Activated naive CD4-positive, alpha-beta T cell treated with anti-CD3 and anti-CD28 coated beads for 36 hours (primary cell): Measurements from ENCODE around the gene CYFIP1. TPM values are rescaled to one million over a fixed set of nuclear protein-coding genes. Genes with fewer than 3 reads are reported as not detected.

ENCODE experiments used
- CTCF ChIA-PET: fragments of 350-600 bp; sonication (Branson Sonifier 250); formaldehyde crosslinking; loops from one replicate; lab custom pipeline; 2021; ENCODE audit warnings: antibody characterized with exemption; lab: Charles Lee
- DNase-seq: peaks from one replicate; pipeline ENCODE4 v3.0.0-alpha.2; 2020
- H3K27ac Mint-ChIP-seq: one replicate; pipeline ENCODE4 v1.8.0; 2021; ENCODE audit warnings: mild to moderate bottlenecking, mixed read lengths
- H3K27me3 Mint-ChIP-seq: one replicate; pipeline ENCODE4 v1.8.0; 2021; ENCODE audit warnings: low read depth, mixed read lengths
- H3K36me3 Mint-ChIP-seq: one replicate; pipeline ENCODE4 v1.8.0; 2021; ENCODE audit warnings: low read depth, mixed read lengths
- H3K4me1 Mint-ChIP-seq: one replicate; pipeline ENCODE4 v1.8.0; 2021; ENCODE audit warnings: low read depth, mixed read lengths
- H3K4me3 Mint-ChIP-seq: one replicate; pipeline ENCODE4 v1.8.0; 2021; ENCODE audit warnings: mild to moderate bottlenecking, moderate library complexity, mixed read lengths
- H3K9me3 Mint-ChIP-seq: one replicate; pipeline ENCODE4 v1.8.0; 2021; ENCODE audit warnings: mixed read lengths
- intact Hi-C: fragments of 100-400 bp; cut with micrococcal nuclease; formaldehyde crosslinking; loops from one replicate; pipeline ENCODE4 v1.15.1; 2023
- total RNA-seq, 2 experiments: library from RNA; stranded (reverse); gene quantifications; one replicate each; pipeline ENCODE4 v1.2.3, GENCODE V29; 2021

Gene CYFIP1
- total RNA-seq, 2 experiments from 2014 or later = 34.0 to 35.1 TPM

- CTCF ChIA-PET = no interaction called here
- intact Hi-C loops = no loop called here
- no peaks in the 10 kb centered on the region for H3K9me3 Mint-ChIP-seq
- peaks cover 2% of the 10 kb centered on the region for H3K36me3 Mint-ChIP-seq
- H3K27ac Mint-ChIP-seq = no peak overlapping the region
- H3K4me3 Mint-ChIP-seq = no peak overlapping the region
- H3K27me3 Mint-ChIP-seq = no peaks in the 10 kb centered on the region
- no peaks in the 10 kb centered on the region for H3K4me1 Mint-ChIP-seq
- DNase-seq = no peak
Observed at GRCh38 chr15:22941179-22941578, 39.0 kb downstream of the CYFIP1 start.

GRCh38 chr15:22939652-22940061 lies 40.5 kb downstream of the CYFIP1 start:
- no peak for DNase-seq
- CTCF ChIA-PET = interaction anchor here (0.5 kb wide), 1 partner anchor 96 kb away, joined by 3 read pairs; no protein-coding TSS in a partner anchor
- no peak overlapping the region for H3K27ac Mint-ChIP-seq
- intact Hi-C loops = no loop called here
- peaks cover 2% of the 10 kb centered on the region for H3K36me3 Mint-ChIP-seq
- no peaks in the 10 kb centered on the region for H3K4me1 Mint-ChIP-seq
- H3K9me3 Mint-ChIP-seq = no peaks in the 10 kb centered on the region
- no peaks in the 10 kb centered on the region for H3K27me3 Mint-ChIP-seq
- H3K4me3 Mint-ChIP-seq = no peak overlapping the region

- DNase-seq = no peak
- H3K4me1 Mint-ChIP-seq = no peaks in the 10 kb centered on the region
- H3K27me3 Mint-ChIP-seq = no peaks in the 10 kb centered on the region
- intact Hi-C loops = no loop called here
- CTCF ChIA-PET = interaction anchor here (1.2 kb wide), 1 partner anchor 97 kb away, joined by 4 read pairs; no protein-coding TSS in a partner anchor
- H3K27ac Mint-ChIP-seq = no peak overlapping the region
- no peaks in the 10 kb centered on the region for H3K36me3 Mint-ChIP-seq
- H3K4me3 Mint-ChIP-seq = no peak overlapping the region
- no peaks in the 10 kb centered on the region for H3K9me3 Mint-ChIP-seq
Observed at GRCh38 chr15:22939051-22939450, 41.1 kb downstream of the CYFIP1 start.

- no peak for DNase-seq
- H3K27me3 Mint-ChIP-seq = no peaks in the 10 kb centered on the region
- CTCF ChIA-PET = no interaction called here
- H3K36me3 Mint-ChIP-seq = peaks cover 1% of the 10 kb centered on the region
- H3K4me1 Mint-ChIP-seq = no peaks in the 10 kb centered on the region
- no peak overlapping the region for H3K27ac Mint-ChIP-seq
- H3K9me3 Mint-ChIP-seq = no peaks in the 10 kb centered on the region
- intact Hi-C loops = no loop called here
- H3K4me3 Mint-ChIP-seq = no peak overlapping the region
Observed at GRCh38 chr15:22936577-22937472, 43.3 kb downstream of the CYFIP1 start.

GRCh38 chr15:22933641-22934061 lies 46.5 kb downstream of the CYFIP1 start:
- Mint-ChIP-seq H3K27ac (no peak overlapping the region), H3K4me3 (no peak overlapping the region), H3K27me3 (no peaks in the 10 kb centered on the region), H3K36me3 (peaks cover 1% of the 10 kb centered on the region), H3K9me3 (no peaks in the 10 kb centered on the region), H3K4me1 (no peaks in the 10 kb centered on the region)
- intact Hi-C loops = no loop called here
- DNase-seq = no peak
- CTCF ChIA-PET = no interaction called here

- Mint-ChIP-seq H3K36me3 (peaks cover 1% of the 10 kb centered on the region), H3K4me3 (no peak overlapping the region), H3K27ac (no peak overlapping the region), H3K4me1 (no peaks in the 10 kb centered on the region), H3K27me3 (no peaks in the 10 kb centered on the region), H3K9me3 (no peaks in the 10 kb centered on the region)
- no peak for DNase-seq
- intact Hi-C loops = no loop called here
- CTCF ChIA-PET = no interaction called here
Observed at GRCh38 chr15:22931784-22932536, 48.2 kb downstream of the CYFIP1 start.

GRCh38 chr15:22930782-22931484 lies 49.2 kb downstream of the CYFIP1 start:
- Mint-ChIP-seq H3K4me1 (no peaks in the 10 kb centered on the region), H3K4me3 (no peak overlapping the region), H3K27ac (no peak overlapping the region), H3K27me3 (no peaks in the 10 kb centered on the region), H3K9me3 (no peaks in the 10 kb centered on the region), H3K36me3 (peaks cover 1% of the 10 kb centered on the region)
- DNase-seq = no peak
- intact Hi-C loops = no loop called here
- CTCF ChIA-PET = interaction anchor here (0.6 kb wide), 1 partner anchor 7 kb away, joined by 3 read pairs; no protein-coding TSS in a partner anchor

- Mint-ChIP-seq H3K9me3 (no peaks in the 10 kb centered on the region), H3K36me3 (peaks cover 3% of the 10 kb centered on the region), H3K4me3 (no peak overlapping the region), H3K27me3 (no peaks in the 10 kb centered on the region), H3K4me1 (no peaks in the 10 kb centered on the region), H3K27ac (no peak overlapping the region)
- intact Hi-C loops = no loop called here
- no peak for DNase-seq
- CTCF ChIA-PET = no interaction called here
Observed at GRCh38 chr15:22927761-22928160, 52.4 kb downstream of the CYFIP1 start.

- intact Hi-C loops = no loop called here
- Mint-ChIP-seq H3K36me3 (peaks cover 3% of the 10 kb centered on the region), H3K9me3 (no peaks in the 10 kb centered on the region), H3K27me3 (no peaks in the 10 kb centered on the region), H3K27ac (no peak overlapping the region), H3K4me3 (no peak overlapping the region), H3K4me1 (no peaks in the 10 kb centered on the region)
- CTCF ChIA-PET = no interaction called here
- DNase-seq = no peak
Observed at GRCh38 chr15:22925875-22926274, 54.3 kb downstream of the CYFIP1 start.

GRCh38 chr15:22922003-22922402 lies 58.2 kb downstream of the CYFIP1 start:
- CTCF ChIA-PET = no interaction called here
- Mint-ChIP-seq H3K27ac (no peak overlapping the region), H3K4me1 (no peaks in the 10 kb centered on the region), H3K4me3 (no peak overlapping the region), H3K36me3 (peaks cover 3% of the 10 kb centered on the region), H3K9me3 (no peaks in the 10 kb centered on the region), H3K27me3 (no peaks in the 10 kb centered on the region)
- no peak for DNase-seq
- intact Hi-C loops = no loop called here

GRCh38 chr15:22919171-22919570 lies 61.0 kb downstream of the CYFIP1 start:
- no peaks in the 10 kb centered on the region for H3K27me3 Mint-ChIP-seq
- CTCF ChIA-PET = no interaction called here
- H3K9me3 Mint-ChIP-seq = no peaks in the 10 kb centered on the region
- no peak overlapping the region for H3K27ac Mint-ChIP-seq
- DNase-seq = no peak
- no peak overlapping the region for H3K4me3 Mint-ChIP-seq
- H3K36me3 Mint-ChIP-seq = peaks cover 3% of the 10 kb centered on the region
- no peaks in the 10 kb centered on the region for H3K4me1 Mint-ChIP-seq
- intact Hi-C loops = no loop called here

- H3K27ac Mint-ChIP-seq = no peak overlapping the region
- CTCF ChIA-PET = no interaction called here
- H3K4me3 Mint-ChIP-seq = no peak overlapping the region
- no peak for DNase-seq
- intact Hi-C loops = no loop called here
- no peaks in the 10 kb centered on the region for H3K4me1 Mint-ChIP-seq
- no peaks in the 10 kb centered on the region for H3K9me3 Mint-ChIP-seq
- H3K27me3 Mint-ChIP-seq = no peaks in the 10 kb centered on the region
- H3K36me3 Mint-ChIP-seq = peaks cover 3% of the 10 kb centered on the region
Observed at GRCh38 chr15:22918596-22919140, 61.5 kb downstream of the CYFIP1 start.
